GM19239 (cell line): Measurements from ENCODE around the gene TAX1BP3.

ENCODE experiments used
- DNase-seq: peaks from one replicate; pipeline ENCODE4 v3.0.0; 2011; ENCODE audit warnings: low spot score; ENCODE audit not compliant: insufficient read length
- FAIRE-seq: peaks from 2 replicates; lab custom pipeline; 2011; peaks lifted over from hg19 to GRCh38; lab: Jason Lieb, UNC

TAX1BP3 gene

DNA sequence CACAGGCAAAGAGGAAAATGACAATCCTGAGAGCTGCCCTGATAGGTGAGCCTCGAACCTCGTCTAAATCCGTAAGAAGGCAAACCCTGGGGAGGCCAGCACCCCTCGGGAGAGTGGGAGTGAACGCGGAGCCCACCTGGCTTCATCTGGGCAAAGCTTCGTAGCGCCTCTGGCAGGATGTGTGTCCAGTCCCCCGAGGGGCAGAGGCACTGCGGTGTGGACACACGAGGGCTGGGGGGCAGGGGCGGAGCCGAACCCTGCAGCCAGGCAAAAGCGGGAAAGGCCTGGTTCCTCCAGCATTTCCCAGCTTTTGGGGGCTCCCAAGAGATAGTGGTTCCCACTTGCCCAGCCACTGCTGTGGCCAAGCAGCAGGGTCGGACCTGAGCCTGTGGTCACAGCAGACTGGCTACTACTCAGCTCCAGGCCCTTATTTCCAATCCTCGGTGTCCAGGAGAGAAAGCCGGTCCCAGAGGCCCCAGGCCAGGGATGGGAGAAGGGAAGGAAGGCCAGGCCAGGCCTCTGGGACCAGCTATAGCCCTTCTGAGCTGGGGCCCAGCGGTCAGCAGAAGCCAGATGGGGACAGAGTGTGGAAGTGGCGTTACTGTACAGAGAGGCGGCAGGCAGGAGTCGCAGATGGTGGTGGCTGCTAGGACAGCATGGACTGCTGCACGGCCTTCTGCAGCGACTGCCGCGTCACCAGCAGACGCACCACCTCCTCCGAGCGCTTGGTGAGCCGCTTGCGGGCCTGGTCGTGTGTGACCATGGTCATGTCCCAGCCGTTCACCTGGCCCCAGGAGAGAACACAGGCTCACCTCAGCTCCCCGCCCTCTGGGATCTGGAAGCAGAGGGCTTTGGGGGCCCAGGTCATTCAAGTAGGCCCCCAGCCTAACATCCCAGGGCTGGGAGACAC is 5.0 kb downstream of the TAX1BP3 start:
- DNase-seq (no peak), FAIRE-seq (no peak)

DNA sequence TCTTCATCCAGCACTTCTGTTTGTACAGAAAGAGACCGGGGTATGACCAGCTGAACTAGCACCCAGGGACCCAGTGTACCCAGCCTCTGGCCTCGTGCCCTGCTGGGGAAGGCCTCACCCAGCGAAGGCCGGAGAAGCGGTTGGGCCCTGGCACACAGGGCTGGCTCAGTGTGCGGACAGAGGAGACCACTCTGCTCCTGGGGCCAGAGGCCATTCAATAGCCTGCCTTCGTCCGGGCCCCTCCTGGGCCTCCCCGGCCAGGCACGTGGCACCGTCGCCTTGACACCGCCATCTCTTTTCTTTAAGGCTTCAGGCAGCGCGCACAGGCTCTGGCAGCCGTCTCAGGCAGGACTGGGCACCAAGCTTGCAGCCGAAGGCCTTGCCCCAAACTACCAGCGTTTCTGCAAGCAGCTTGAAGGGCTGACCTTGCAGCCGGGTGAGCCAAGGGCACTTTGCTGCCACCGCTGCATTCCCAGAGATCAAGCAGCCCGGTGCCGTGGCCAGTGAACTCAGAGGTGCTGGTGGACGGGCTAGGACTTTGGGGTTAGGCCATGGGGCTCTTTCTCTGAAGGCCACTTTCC is 8.0 kb downstream of the TAX1BP3 start:
- FAIRE-seq (no peak), DNase-seq (no peak)

DNA sequence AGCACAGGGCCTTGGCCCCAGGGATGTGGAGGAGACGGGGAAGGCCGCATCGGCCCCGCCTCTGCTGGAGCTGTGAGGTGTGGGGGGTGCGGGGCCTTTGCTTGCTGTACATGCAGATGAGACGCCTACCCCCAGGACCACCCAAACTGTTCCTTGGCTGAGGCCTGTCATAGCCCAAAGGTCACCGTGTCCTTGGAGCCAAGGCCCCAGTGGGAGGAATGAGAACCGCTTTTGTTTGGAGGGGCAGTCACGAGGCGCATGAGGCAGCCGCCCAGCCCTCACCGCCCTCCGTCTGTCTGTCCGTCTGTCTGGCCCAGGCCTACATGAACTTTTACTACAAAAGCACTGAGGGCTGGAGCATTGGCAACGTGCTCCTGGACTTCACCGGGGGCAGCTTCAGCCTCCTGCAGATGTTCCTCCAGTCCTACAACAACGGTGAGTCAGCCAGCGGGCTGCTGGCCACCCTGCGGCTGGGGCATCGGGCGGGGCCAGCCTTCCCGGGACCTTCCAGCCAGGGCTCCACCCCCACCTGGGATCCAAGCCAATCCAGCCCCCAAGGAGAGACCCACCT is 8.8 kb downstream of the TAX1BP3 start:
- DNase-seq: no peak
- FAIRE-seq: no peak

DNA sequence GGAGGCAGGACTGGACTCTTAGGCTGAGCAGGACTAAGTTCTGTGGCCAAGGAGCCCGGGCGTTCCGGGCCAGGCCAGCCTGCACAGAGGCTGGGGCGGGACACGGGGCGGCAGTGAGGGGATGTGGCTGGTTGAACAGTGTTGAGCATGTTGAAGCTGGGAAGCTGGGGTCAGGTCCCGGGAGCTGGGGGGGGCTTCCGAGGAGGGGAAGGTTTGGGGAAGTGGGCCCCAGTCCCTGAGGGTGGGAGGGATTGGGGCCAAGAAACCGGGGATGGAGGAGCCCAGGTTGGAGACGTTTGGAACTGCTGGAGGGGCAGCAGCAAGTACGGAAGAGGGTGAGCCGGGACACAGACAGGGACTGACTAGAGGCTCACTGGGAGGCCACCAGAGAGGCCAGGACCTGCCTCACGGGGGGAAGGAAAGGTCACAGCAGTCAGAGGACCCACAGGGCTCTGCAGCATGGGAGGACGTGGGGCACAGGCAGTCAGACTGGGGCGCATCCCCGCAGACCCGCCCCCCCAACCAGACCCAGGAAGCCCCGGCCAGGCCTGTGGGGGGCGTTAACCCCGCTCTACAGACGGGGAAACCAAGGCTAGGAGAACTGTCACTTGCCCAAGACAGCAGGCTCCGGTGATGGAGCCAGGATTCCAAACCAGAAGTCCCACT is 9.5 kb downstream of the TAX1BP3 start:
- FAIRE-seq: no peak
- DNase-seq: no peak

DNA sequence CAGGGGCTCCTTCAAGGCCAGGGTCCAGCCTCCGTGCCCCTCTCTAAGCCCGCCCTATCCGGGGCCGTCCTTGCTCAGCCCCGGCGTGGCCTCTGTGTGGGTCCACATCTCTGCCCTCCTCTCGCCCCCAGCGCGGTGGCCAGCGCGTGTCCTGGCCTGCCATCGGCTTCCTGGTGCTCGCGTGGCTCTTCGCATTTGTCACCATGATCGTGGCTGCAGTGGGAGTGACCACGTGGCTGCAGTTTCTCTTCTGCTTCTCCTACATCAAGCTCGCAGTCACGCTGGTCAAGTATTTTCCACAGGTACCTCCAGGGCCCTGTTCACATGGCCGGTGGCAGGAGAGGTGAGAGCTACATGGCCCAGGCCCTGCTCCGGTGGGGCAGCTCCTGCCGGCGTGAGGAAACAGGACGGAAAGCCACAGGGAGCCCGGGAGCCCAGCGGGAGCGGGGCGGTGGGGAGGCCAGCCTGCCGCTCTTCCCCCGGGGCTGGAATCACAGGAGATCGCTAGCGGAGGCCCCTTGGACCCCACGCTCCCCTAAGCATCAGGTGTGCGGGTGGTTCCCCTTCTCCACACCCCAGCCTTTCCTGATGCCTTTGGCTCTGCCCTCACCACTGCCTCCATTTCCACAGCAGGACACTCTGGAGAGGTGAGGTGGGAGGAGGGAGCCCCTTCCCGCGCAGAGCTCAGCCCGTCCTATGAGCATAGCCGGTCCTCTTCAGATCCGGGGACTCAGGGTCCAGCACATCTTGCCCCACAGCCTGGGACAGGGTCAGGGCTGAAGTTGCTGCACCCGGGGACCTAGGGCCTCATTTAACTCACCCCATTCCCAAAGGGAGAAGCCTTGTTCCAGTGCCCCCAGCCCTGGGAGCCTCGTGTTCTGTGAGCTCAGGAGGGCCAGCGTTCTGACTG is 10.2 kb downstream of the TAX1BP3 start:
- FAIRE-seq: no peak
- DNase-seq: no peak

DNA sequence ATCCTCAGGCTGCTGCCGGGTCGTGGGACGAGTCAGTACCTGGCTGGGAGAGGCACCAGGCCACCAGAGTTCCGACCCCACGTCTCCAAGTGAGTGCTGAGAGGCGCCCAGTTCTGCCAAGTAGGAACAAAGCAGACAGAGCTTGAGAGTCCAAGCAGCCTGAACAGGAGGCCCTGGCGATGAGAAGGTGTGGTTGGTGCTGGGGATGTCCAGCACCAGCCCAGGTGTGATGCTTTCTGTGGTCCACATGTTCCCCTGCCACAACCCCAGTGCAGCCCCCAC is 10.8 kb downstream of the TAX1BP3 start:
- DNase-seq (no peak), FAIRE-seq (no peak)

DNA sequence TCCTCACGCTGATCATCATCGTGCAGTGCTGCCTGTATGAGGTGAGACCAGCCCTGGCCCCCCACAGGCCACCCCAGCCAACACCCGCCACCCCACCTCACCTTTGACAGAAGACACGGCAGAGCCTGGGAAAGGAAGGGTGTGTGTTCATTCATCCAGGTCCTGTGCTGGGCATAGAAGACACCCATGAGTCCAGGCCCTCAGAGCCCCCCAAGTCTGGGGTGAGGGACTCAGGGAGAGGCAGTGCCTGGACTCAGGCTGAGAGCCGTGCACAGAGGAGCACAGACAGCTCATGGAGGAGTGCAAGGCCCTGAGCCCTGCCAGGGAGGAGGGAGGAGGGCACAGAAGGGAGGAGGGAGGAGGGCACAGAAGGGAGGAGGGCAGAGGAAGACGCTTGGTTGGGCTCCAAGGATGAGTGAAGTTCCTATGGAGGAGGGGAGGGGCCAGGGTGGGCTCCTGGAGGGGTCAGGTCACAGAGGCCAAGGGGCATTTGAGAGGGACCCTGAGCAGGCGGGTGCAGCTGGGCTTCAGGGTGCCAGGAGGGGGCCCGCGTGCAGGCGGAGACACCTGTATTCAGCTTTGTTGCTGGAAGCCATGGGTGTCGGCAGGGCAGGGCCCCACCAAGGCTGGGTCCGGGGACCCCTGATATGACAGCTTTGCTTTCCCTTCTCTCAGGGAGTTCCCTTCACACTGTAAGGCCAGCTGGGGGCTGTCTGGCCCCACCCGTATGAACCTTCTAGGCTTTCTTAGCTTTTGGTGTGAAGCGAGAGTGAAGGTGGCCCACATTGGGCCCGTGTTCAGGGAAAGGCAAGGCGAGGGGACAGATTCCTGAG is 11.4 kb downstream of the TAX1BP3 start:
- no peak for DNase-seq
- FAIRE-seq: no peak

DNA sequence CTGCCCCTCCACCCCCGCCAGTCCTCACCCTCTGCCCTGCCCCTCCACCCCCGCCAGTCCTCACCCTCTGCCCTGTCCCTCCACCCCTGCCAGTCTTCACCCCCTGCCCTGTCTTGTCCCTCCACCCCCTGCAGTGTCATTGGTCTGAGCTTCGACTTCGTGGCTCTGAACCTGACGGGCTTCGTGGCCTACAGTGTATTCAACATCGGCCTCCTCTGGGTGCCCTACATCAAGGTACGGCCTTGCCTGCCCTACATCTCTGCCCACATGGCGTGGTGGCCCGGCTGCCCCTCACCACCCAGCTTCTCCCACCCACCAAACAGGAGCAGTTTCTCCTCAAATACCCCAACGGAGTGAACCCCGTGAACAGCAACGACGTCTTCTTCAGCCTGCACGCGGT is 12.0 kb downstream of the TAX1BP3 start:
- DNase-seq (no peak), FAIRE-seq (no peak)

DNA sequence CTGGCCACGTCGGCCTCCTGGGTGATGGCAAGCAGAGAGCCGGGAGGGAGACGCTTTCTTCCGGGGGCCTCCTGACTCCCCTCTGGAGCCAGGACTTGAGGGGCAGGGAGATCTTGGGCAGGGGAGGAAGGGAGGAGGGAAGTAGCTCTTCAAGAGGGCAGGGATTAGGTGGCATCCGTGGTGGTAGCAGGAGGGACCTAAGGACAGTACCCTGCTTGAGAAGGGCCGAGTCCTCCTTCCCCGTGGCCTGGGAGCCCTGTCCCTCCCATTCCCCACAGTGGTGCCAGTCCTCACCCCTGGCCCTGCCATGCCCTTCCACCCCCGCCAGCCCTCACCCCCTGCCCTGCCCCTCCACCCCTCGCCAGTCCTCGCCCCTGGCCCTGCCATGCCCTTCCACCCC is 12.6 kb downstream of the TAX1BP3 start:
- no peak for FAIRE-seq
- DNase-seq: no peak

DNA sequence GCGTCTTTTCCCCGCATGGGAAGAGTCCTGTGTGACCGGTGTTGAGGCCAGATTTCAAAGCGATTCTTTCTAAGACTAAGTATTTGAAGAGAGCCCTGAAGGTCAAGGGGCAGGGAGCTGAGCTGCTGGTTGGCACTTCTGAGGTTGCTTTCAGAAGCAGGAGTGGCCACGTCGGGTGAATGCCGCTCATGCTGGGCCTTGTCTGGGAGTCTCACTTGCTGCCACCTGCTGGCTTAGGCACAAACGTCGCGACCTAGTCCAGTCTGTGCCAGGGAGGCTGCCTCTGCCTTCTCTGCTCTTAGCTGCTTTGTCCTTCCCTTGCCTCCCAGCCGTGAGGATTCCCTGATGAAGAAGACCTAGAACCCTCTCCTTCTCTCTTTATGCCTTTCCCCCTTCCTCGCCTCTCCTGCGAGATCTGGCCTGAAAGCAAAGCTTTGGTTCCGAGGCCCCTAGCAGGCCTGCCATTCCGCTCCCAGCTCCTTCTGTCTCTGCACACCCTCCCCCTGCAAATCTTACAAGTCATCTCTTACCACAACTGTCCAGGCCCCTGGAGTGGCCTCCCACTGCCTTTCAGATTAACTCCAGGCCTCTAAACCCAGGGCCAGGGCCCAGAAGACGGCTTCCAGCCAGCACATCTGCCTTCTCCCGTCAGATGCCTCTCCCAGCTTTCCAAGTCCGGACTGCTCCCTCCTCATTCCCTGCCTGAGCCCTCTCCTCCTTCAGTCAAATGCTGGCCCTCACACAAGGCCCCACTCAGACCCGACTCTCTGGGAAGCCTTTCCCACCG is 20.4 kb downstream of the TAX1BP3 start:
- FAIRE-seq (peak; percentile 80), DNase-seq (no peak)

DNA sequence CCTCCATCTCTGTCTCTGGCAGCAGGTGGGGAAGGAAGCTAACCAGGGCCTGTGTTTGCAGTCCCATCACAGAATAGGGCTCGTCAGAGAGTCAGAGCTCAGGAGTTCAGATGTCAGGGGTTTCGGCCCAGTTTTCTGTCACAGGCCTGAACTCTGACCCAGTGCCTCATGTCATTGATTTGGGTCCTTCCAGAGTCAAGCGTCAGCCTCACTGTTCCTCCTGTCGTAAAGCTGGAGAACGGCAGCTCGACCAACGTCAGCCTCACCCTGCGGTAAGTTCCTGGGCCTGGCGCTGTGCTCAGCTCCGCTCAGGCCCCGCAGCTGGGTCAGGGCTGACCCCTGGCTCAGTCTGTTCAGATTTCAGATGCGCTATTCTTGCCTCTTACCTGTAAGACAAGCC is 21.1 kb downstream of the TAX1BP3 start:
- DNase-seq: no peak
- no peak for FAIRE-seq

DNA sequence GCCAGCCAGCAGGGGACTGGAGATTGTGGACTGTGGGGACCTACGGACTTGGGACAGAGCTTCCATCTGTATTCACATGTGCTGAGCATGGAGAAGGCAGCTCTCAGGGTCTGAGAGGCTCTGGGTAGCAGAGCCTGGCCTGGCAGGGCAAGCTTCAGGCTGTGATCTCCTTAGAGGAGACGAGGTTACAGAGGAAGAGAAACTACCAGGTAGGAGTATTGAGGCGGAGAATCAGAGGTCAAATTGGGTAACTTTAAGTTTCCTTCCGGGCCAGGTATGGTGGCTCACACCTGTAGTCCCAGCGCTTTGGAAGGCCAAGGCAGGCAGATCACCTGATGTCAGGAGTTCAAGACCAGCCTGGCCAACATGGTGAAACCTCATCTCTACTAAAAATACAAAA is 23.1 kb downstream of the TAX1BP3 start:
- DNase-seq: no peak
- peak; percentile 58 for FAIRE-seq

DNA sequence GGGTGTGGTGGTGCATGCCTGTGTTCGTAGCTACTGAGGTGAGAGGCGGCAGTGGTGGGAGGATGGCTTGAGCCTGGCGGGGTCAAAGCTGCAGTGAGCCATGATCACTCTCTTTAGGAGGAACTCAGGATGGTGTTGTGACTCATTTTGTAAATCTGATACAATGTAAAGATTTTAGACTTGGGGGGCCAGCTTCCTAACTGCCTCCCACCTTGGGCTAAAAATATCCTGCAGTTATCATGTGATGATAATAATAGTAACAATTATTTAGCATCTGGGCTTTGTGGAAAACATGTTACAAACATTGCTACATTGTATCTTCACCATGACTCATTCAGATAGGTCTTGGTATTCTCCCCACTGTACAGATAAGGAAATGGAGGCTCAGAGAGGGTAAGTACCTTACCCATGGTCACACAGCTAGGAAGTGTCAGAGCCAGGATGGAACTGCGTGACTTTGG is 24.5 kb downstream of the TAX1BP3 start:
- no peak for FAIRE-seq

DNA sequence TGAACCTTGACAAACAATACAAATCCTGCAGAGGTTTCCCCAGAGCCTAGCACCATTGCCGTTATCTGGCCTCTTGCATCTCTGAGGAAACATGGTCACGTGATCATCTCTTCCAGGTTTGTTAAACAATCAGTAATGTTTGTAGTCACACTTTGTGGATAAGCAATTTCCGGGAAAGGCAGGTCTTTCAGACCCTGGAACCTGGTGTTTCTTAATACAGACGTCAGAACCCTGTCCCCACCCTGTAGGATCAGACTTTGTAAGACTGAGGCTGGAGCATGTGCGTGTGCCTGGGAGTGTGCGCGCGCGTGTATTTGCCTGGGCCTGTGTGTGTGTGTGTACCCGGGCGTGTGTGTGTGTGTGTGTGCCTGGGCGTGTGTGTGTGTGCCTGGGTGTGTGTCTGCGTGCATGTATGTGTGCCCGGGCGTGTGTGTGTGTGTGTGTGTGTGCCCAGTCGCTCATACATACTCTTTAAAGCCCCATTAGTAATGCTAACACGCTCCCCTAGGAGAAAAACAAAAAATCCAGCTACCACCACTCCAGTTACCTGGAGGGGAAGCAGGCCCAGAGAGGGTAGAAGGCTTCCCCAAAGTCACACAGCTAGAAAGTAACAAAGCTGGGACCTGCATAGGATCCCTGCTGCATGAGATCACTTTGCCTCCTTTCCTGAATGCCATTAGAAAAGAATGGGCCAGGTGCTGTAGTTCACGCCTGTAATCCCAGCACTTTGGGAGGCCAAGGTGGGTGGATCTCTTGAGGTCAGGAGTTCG is 26.5 kb downstream of the TAX1BP3 start:
- DNase-seq (no peak), FAIRE-seq (no peak)

More for the DNA sequence above, 24.5 kb downstream of the TAX1BP3 start:
- DNase-seq: no peak

DNA sequence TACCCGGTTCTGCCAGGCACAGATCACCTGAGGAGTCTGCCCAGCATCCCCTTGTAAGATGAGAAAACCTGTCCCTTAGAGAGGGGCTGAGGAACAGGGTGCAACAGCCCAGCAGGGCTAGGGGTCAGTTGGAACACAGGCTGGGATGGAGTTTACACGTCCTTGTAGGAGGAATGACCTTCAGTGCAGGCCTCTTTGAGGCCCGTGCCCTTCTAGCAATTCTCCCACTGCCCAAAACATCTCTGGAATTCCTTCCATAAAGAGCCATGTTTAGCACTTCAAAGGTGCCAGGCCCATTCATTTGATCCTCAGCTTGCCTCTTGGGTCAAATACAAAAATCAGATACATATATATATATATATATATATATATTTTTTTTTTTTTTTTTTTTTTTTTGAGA is 27.4 kb downstream of the TAX1BP3 start:
- FAIRE-seq (no peak), DNase-seq (no peak)

DNA sequence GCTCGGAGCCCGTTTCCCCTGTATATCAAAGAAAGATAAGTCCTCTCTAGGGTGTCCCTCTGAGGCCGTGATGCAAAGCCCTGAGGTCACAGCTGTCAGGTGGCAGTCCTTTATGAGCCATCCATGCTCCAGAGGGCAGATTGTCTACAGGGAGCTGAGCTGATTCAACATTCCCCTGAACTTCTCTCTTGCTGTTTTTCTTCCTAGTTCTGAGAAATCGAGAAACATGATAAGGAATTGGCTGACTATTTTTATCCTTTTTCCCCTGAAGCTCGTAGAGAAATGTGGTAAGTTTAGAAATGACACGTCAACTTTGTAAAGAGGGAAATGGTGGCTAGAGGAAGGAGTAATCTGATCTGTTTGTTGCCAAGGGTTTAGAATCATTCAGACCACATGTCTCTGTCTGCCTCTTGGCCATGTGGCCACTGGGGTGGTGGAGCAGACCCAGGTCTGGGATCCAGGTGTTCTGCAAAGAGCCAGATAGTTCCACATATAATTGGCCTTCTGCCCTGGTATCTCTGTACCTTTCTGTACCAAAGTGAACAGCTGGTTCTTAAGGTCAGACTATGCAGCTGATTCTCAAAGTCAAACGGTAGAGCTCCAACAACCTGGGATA is 28.3 kb downstream of the TAX1BP3 start:
- no peak for DNase-seq
- FAIRE-seq: peak; percentile 59

DNA sequence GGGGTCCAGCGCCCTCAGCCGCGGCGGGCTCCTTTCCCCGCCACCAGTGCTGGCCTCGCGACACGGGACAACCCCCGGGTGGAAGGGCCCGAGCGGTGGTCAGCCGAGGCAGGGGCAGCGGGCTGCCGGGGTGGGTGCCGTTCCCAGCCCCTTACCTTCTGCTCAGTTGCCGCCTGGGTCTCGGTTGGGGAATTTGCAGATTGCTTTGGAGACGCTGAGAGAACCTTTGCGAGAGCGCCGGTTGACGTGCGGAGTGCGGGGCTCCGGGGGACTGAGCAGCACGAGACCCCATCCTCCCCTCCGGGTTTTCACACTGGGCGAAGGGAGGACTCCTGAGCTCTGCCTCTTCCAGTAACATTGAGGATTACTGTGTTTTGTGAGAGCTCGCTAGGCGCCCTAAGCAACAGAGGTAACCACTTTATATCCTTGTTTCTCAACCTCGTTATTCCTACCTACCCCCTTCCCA is 31.4 kb downstream of the TAX1BP3 start:
- no peak for FAIRE-seq
- DNase-seq: no peak
